A673 (cell line): ENCODE results near the gene DNAJC10.

Source experiments
- EZH2 ChIP-seq: fragments of 200-600 bp; sonication (generic); IDR thresholded peaks from 2 replicates; pipeline ENCODE4 v1.6.1; 2017; ENCODE audit warnings: borderline replicate concordance, low read depth, mild to moderate bottlenecking, mixed read lengths, antibody characterized with exemption, low read length; ENCODE audit not compliant: poor library complexity, severe bottlenecking
- TF ChIP-seq, protein P1 (sequence below): fragments of 300-800, 200-600 bp; sonication (generic); conservative IDR thresholded peaks from 2 replicates; pipeline ENCODE4 v1.5.1; 2017; ENCODE audit warnings: low read depth, mild to moderate bottlenecking, antibody characterized with exemption, low read length, moderate library complexity, mixed read lengths

DNA sequence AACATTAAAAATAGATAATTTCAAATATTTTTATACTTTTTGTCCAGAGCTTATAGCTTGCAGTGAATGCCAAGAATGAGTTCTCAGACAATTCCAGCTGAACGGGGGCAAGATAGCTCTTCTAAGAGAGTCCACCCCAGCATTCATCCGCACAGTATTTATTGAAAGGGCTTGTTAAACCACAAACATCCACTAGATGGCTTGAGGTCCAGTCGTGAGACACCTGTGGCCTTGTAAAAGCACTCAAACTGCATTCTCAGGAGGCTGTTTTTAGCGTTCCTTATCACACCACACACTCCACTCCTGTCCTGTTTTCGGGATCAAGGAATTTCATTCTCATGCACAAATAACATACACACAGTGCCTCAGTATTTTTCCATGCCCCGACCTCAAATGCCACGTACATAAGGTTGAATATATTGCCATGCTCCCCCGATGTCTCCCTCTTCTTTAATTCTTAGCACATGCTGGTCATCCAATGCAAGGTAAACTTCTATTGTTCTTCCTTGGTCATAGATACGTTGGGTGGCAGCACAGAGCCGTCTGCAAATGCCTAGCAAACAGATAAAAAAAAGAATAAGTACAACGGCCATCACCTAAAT, 47.4 kb downstream of the DNAJC10 start:
- TF ChIP-seq, protein P1, sequence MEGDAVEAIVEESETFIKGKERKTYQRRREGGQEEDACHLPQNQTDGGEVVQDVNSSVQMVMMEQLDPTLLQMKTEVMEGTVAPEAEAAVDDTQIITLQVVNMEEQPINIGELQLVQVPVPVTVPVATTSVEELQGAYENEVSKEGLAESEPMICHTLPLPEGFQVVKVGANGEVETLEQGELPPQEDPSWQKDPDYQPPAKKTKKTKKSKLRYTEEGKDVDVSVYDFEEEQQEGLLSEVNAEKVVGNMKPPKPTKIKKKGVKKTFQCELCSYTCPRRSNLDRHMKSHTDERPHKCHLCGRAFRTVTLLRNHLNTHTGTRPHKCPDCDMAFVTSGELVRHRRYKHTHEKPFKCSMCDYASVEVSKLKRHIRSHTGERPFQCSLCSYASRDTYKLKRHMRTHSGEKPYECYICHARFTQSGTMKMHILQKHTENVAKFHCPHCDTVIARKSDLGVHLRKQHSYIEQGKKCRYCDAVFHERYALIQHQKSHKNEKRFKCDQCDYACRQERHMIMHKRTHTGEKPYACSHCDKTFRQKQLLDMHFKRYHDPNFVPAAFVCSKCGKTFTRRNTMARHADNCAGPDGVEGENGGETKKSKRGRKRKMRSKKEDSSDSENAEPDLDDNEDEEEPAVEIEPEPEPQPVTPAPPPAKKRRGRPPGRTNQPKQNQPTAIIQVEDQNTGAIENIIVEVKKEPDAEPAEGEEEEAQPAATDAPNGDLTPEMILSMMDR: peak; percentile 67
- no peak for TF ChIP-seq EZH2
